Measurements from ENCODE around the gene EPHA10.

The EPHA10 gene

DNA sequence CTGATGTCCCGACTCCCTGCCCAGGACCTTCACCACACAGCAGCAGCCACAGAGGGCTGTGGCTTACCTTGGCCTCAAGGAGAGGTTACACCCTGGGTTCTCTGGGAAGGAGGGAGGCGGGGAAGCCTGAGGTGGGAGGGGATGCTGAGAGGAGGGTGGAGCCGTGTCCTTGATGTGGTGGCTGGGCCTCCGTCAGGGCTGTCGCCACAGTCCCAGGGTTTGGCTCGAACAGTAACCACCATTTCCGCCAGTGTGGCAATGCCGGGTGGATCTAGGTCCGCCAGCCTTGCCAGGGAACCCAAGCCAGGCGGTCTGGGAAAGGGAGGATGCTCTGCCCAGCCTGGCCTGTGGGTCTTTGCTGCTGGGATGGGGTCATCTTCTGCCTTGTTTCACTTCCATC lies 91.0 kb downstream of the EPHA10 start:
- no peak for DNase-seq (ENCODE audit: low spot score)

DNA sequence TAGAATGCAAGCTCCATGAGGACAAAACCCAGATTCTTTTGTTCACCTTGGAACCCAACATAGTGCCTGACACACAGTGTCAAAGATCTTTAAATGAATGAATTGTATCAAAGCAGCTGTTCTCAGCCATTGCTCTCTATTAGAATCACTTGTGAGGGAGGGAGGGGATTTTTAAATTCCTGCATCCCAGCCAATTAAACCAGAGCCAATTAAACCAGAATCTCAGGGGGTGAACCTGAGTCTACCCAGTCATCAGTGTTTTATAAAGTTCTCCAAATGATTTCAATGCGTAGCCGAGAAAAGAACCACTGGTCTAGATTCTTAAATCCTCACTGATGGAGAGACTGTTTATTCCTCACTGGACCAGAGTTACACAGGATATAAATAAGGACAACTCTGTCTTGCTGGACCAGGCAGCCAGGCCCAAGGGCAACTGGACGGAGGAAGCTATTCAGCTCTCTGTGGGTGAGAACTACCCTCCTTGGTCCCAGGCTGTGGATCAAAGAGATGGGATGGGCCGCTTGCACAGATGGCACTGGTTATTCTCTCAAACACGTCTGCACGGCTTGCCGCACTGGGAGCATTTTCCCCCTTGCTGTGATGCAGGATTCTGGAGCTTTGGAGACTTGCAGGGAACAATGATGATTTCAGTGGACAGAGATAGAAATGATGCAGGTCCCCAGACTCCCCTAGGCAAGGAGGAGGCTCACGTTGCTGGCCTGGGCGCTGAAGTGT lies 92.6 kb downstream of the EPHA10 start:
- no peak for DNase-seq (ENCODE audit: low spot score)

DNA sequence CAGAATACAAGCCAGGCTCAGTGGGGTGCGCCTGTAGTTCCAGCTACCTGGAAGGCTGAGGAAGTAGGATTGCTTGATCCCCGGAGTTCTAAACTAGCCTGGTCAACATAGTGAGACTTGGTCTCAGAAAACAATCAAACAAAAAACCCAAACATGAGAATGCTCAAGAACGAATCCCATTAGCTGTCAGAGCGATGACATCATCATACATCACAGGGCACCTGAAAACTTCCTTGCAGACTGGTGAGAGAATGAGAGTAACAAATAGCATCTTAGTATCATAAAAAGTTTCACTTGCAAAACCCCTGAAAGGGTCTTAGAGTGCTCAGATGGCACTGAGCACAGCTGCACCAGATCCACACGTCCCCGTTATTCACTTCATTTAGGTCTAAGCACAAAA lies 93.7 kb downstream of the EPHA10 start:
- DNase-seq (ENCODE audit: low spot score): no peak

DNA sequence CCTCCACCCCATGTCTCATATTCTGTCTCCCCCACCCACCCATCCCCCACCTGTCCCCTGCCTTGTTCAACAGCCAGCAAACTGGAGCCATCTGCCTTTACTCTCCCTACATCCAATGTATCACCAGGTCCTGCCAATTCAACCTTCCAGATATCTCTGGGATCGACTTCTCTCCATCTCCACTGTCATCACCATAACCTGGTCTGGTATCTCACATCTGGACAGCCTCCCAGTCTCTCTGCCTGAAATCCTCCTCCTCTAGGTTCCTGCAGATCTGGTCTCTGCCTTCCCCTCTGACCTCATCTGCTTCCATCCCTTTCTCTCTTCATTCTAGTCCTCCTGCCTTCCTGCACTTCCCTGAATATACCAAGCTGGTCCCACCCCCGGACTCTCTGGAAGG lies 94.8 kb downstream of the EPHA10 start:
- DNase-seq (ENCODE audit: low spot score): no peak

DNA sequence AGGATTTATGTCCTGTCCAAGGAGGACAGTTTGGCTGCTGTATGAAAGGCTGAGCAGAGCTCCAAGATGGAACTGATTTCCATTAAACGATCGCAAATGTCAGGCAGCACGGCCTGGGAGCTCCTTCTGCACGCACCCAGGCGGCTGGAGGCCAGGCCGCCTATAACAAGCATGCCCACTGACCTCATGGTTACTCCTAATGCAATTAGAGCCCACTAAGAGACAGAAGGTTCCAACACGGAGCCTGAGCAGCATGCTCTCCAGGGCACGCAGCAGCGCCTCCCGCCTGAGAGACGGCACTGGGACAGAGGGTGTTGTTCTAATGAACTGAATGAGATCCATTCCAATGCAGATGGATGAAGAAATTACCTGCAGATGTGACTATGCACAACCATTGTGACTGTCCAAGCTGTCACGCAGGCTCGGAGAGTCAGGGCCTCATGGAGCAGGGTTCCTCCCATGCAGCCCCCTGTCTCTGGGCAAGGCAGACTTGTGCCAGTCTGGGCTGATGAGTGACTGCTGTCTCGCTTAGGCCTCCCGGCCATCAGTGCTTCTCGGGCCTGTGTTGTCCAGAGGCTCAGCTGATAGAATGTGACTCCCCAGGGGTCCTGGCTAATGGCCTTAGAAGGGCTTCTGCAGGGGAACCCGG lies 97.8 kb downstream of the EPHA10 start:
- DNase-seq (ENCODE audit: low spot score): no peak

DNA sequence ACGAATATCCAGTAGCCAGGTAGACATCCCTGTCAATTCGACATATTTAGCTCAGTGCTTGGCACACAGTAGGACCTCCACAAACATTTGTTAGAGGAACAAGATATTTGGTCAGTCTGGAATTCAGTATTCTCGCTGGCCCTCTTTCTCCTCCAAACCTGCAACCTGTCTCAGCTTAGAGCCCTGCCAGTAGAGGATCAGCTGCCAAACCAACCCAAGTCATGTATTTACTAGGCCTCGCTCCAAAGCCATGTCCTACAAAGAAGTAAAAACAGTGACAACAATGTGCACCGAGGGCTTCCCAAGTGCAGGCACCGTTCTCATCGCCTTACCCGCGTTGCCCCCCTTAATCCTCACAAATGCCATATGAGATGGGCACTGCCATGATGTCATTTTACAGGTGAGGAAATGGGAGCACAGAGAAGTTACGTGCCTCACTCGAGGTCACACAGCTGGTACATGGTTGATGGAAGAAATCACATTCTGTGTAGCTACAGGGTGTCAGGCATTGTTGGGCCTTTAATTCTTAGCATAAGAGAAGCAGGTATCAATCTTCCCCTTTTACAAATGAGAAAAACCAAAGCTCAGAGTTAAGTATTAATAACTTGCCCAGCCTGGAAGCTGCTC lies 98.6 kb downstream of the EPHA10 start:
- DNase-seq (ENCODE audit: low spot score): no peak
